Hepatocyte (in vitro differentiated cells): ENCODE measurements around the gene RTP1.

Experiments used
- CTCF ChIP-seq: fragments of 200-600 bp; sonication (generic); IDR thresholded peaks from 2 replicates; pipeline ENCODE4 v1.5.1; 2016; ENCODE audit warnings: antibody characterized with exemption, mild to moderate bottlenecking; ENCODE audit not compliant: poor library complexity
- EZH2 ChIP-seq: fragments of 200-600 bp; sonication (generic); IDR thresholded peaks from 2 replicates; pipeline ENCODE4 v1.6.1; 2016; ENCODE audit warnings: antibody characterized with exemption, mild to moderate bottlenecking, borderline replicate concordance

DNA sequence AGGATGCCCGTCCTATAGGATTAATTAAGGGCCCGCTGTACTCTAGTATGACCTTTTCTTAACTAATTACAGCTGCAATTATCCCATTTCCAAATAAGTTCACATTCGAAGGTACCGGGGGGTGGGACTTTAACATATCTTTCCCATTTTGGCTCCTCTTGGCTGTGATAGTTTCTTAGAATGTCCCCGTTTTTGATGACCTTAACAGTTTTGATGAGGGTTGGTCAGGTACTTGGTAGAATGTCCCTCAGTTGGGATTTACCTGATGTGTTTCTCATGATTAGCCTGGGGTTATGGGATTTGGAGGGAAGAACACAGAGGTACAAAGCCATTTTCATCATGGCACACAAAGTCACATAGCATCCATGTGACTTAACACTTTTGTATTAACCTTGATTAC, 18.2 kb downstream of the RTP1 start:
- TF ChIP-seq EZH2 = no peak
- TF ChIP-seq CTCF = no peak
